GM21825 (cell line): ENCODE measurements around the gene GTF2IRD1.
"Not testable (repeated sequence)": the region's sequence is repeated elsewhere in the genome, so short reads cannot be mapped to it uniquely, and the experiment has no call there.

Experiments used
- ATAC-seq: cut with Tn5 transposase; IDR thresholded peaks from one replicate; pipeline ENCODE4 v1.9.1; 2021; ENCODE audit warnings: mild to moderate bottlenecking, moderate library complexity; ENCODE audit not compliant: unreplicated experiment

The GTF2IRD1 gene

GRCh38 chr7:74430409-74430808 is 23.3 kb upstream of the GTF2IRD1 start:
- ATAC-seq: not testable (repeated sequence)

- ATAC-seq: no peak
These were observed 22.7 kb upstream of the GTF2IRD1 start for GRCh38 chr7:74430961-74431466.

- ATAC-seq: not testable (repeated sequence)
These were observed 16.5 kb upstream of the GTF2IRD1 start for GRCh38 chr7:74437291-74437571.

GRCh38 chr7:74438327-74438726 is 15.4 kb upstream of the GTF2IRD1 start:
- no peak for ATAC-seq

- no peak for ATAC-seq
These were observed 14.2 kb upstream of the GTF2IRD1 start for GRCh38 chr7:74439541-74439940.

- ATAC-seq: not testable (repeated sequence)
These were observed 13.6 kb upstream of the GTF2IRD1 start for GRCh38 chr7:74440143-74440542.

- ATAC-seq: no peak
These were observed 11.9 kb upstream of the GTF2IRD1 start for GRCh38 chr7:74441801-74442200.

GRCh38 chr7:74443543-74444247 is 10.0 kb upstream of the GTF2IRD1 start:
- ATAC-seq: no peak

- no peak for ATAC-seq
These were observed 4.6 kb upstream of the GTF2IRD1 start for GRCh38 chr7:74449144-74449543.

- ATAC-seq: no peak
These were observed 3.8 kb upstream of the GTF2IRD1 start for GRCh38 chr7:74449809-74450397.

- no peak for ATAC-seq
These were observed 871 bp upstream of the GTF2IRD1 start for GRCh38 chr7:74452748-74453321.

GRCh38 chr7:74454021-74454924 is 567 bp downstream of the GTF2IRD1 start:
- no peak for ATAC-seq

GRCh38 chr7:74454925-74455288 is 1.2 kb downstream of the GTF2IRD1 start:
- no peak for ATAC-seq

GRCh38 chr7:74455291-74455804 is 1.6 kb downstream of the GTF2IRD1 start:
- ATAC-seq: no peak

GRCh38 chr7:74455928-74456327 is 2.2 kb downstream of the GTF2IRD1 start:
- no peak for ATAC-seq

GRCh38 chr7:74457007-74457406 is 3.3 kb downstream of the GTF2IRD1 start:
- no peak for ATAC-seq

- ATAC-seq: no peak
These were observed 8.4 kb downstream of the GTF2IRD1 start for GRCh38 chr7:74461970-74462706.

- ATAC-seq: no peak
These were observed 9.0 kb downstream of the GTF2IRD1 start for GRCh38 chr7:74462707-74463100.

GRCh38 chr7:74464931-74465886 is 11.5 kb downstream of the GTF2IRD1 start:
- ATAC-seq: no peak
